Right lobe of liver (tissue), 4 donors: Measurements from ENCODE around the gene TBX1.

ENCODE experiments used
- CTCF ChIP-seq, 4 donors: fragments of 200-600 bp in 3 of 4; fragments of 450-650 bp in 1 of 4; IDR thresholded peaks; one replicate each; pipeline versions ENCODE4 v1.5.1 to v1.8.0; 2016 to 2022; ENCODE audit warnings: antibody characterized with exemption in 4 of 4, mild to moderate bottlenecking in 2 of 4
- POLR2A ChIP-seq: fragments of 450-650 bp; IDR thresholded peaks from one replicate; pipeline ENCODE4 v1.6.1; 2017; ENCODE audit warnings: antibody characterized with exemption, mild to moderate bottlenecking
- donor health status: DM: no; HTN: no; CAD: no.
- donor health status: DM: no; HTN: no; CAD: no.
- donor health status: DM: no; HTN: yes; CAD: no.

- TF ChIP-seq CTCF (IDR thresholded peaks at IDR 0.05) (no peak), POLR2A (no peak)
Measured at GRCh38 chr22:19734163-19734562, 26.4 kb upstream of the TBX1 start.
